Thoracic aorta (tissue), 2 donors: ENCODE data around the gene MAPKAPK2. TPM values are rescaled to one million over a fixed set of nuclear protein-coding genes. Genes with fewer than 3 reads are reported as not detected.

Experiments used
- ATAC-seq: fragments of 150-250 bp; one replicate; pipeline ENCODE4 v1.8.0; 2017; ENCODE audit warnings: low read depth; ENCODE audit not compliant: insufficient number of reproducible peaks, low FRiP score
- DNase-seq: peaks from one replicate; pipeline ENCODE4 v3.0.0-alpha.2; 2020; ENCODE audit warnings: low spot score
- H3K27ac ChIP-seq, 2 donors: fragments of 200-600 bp; sonication (generic); 1 replicate in 1 of 2; 2 replicates in 1 of 2; pipeline ENCODE4 v1.5.1; 2016; ENCODE audit warnings: mild to moderate bottlenecking in 2 of 2, moderate library complexity in 2 of 2
- H3K27me3 ChIP-seq: fragments of 200-600 bp; sonication (generic); replicated peaks from 2 replicates; pipeline ENCODE4 v1.6.0; 2016; ENCODE audit warnings: mild to moderate bottlenecking; ENCODE audit not compliant: insufficient read depth
- H3K36me3 ChIP-seq: fragments of 200-600 bp; sonication (generic); one replicate; pipeline ENCODE4 v1.5.1; 2016
- H3K4me1 ChIP-seq, 2 donors: fragments of 200-600 bp; sonication (generic); 1 replicate in 1 of 2; 2 replicates in 1 of 2; pipeline versions ENCODE4 v1.5.1 to v1.6.0; 2016; ENCODE audit warnings: low read depth in 2 of 2, mild to moderate bottlenecking in 1 of 2; ENCODE audit not compliant: control insufficient read depth in 1 of 2
- H3K4me3 ChIP-seq: fragments of 200-600 bp; sonication (generic); 2 replicates; pipeline ENCODE4 v1.5.1; 2016; ENCODE audit warnings: mild to moderate bottlenecking
- H3K9me3 ChIP-seq: fragments of 200-600 bp; sonication (generic); 2 replicates; pipeline ENCODE4 v1.5.1; 2016
- total RNA-seq, 2 donors: library from RNA; depleted of rRNA; stranded (reverse); fragments of >200 nt; gene quantifications; one replicate each; pipeline versions ENCODE4 v1.1.0 to v1.2.3, GENCODE V29; 2016
- TF ChIP-seq, protein P1 (sequence below): fragments of 200-600 bp; sonication (generic); IDR thresholded peaks from one replicate; pipeline ENCODE4 v1.5.1; 2019; ENCODE audit warnings: antibody characterized with exemption

The MAPKAPK2 gene
- total RNA-seq, 2 donors from 2014 or later = 80.7 to 89.2 TPM

DNA sequence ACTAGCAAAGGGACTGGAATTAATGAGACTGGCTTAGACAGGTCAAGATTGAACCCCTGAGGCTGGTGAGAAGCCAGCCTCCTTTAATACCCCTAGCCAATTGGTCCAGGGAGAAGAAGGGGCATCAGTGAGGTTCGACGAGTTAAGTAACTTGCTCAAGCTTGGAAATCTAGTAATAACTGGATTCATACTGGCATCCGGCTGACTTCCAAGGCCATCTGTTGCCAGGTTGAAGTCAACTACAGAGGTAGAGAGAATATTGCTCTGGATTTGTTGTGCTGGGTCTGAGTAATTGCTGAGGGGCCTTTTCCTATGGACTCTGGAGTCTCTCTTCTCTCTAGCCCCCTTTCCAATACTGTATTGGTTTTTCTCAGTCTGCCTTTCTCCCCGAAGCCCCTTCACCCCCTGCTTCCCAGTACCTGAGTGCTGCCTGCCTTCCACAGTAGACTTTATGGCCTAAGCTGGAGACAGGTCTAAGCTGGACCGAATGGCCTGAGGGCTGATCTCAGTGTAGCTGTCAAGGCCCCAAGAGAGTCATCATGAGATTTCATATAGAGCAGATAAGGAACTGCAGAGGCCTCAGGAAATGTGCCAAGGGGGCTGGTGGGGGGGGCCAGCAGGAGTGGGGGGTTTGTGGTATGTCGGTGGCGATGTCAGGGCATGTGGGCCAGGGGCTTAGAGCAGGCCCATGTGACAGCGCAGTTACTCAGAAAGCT is 43.4 kb downstream of the MAPKAPK2 start:
- Histone ChIP-seq H3K27me3 (no peaks in the 10 kb centered on the region), H3K27ac (no peak overlapping the region), H3K36me3 (peaks cover 39% of the 10 kb centered on the region), H3K9me3 (no peaks in the 10 kb centered on the region), H3K4me3 (no peak overlapping the region), H3K4me1 (peaks cover 28 to 53% of the 10 kb centered on the region in 2 donors)
- TF ChIP-seq, protein P1, sequence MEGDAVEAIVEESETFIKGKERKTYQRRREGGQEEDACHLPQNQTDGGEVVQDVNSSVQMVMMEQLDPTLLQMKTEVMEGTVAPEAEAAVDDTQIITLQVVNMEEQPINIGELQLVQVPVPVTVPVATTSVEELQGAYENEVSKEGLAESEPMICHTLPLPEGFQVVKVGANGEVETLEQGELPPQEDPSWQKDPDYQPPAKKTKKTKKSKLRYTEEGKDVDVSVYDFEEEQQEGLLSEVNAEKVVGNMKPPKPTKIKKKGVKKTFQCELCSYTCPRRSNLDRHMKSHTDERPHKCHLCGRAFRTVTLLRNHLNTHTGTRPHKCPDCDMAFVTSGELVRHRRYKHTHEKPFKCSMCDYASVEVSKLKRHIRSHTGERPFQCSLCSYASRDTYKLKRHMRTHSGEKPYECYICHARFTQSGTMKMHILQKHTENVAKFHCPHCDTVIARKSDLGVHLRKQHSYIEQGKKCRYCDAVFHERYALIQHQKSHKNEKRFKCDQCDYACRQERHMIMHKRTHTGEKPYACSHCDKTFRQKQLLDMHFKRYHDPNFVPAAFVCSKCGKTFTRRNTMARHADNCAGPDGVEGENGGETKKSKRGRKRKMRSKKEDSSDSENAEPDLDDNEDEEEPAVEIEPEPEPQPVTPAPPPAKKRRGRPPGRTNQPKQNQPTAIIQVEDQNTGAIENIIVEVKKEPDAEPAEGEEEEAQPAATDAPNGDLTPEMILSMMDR = no peak
- ATAC-seq = no peak
- DNase-seq = no peak

- H3K27me3 ChIP-seq = no peaks in the 10 kb centered on the region
- H3K27ac ChIP-seq = no peak overlapping the region
- no peak for DNase-seq
- peaks cover 23 to 48% of the 10 kb centered on the region in 2 donors for H3K4me1 ChIP-seq
- H3K4me3 ChIP-seq = no peak overlapping the region
- peaks cover 42% of the 10 kb centered on the region for H3K36me3 ChIP-seq
- ATAC-seq = no peak
- TF ChIP-seq, protein P1 = no peak
- H3K9me3 ChIP-seq = no peaks in the 10 kb centered on the region
Measured at GRCh38 chr1:206728697-206728987, 43.9 kb downstream of the MAPKAPK2 start.

DNA sequence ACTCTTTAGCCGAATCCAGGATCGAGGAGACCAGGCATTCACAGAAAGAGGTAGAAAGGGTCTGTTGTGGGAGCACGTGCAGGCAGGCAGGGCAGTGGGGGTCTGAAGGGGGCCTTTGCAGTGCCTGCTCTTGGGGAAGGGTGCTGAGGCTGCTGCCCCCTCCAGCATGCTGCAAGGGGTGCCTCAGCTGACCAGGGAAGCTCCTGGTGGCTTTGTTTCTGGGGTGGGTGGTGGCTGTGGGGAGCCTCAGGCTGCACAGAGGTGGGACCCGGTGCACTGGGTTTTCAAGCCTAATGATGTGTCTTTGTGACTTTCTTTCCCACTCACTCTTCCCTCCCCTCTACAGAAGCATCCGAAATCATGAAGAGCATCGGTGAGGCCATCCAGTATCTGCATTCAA is 44.3 kb downstream of the MAPKAPK2 start:
- Histone ChIP-seq H3K27me3 (no peaks in the 10 kb centered on the region), H3K36me3 (peaks cover 46% of the 10 kb centered on the region), H3K4me1 (peaks cover 19 to 44% of the 10 kb centered on the region in 2 donors), H3K9me3 (no peaks in the 10 kb centered on the region), H3K4me3 (no peak overlapping the region), H3K27ac (no peak overlapping the region)
- ATAC-seq (no peak), DNase-seq (no peak)
- TF ChIP-seq, protein P1 = no peak

DNA sequence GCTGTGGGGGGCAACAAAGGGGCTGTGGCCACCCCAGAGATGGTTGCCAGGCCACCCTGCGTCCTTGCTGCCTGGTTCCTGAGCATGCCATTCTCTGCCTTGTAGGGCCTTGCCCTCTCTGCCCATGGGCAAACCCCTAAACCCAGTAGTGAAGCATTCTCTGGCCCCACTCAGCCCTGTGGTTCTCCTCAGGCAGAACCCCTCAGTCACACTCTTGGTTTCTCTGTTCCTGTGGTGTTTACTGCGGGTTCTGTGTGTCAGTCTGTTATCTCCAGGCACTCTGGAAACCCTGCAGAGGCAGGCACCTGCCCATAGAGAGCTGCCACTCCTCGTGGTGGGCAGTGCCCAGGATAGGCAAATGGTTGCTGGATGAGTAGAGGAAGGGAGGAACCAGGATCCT is 44.8 kb downstream of the MAPKAPK2 start:
- ATAC-seq = no peak
- Histone ChIP-seq H3K9me3 (no peaks in the 10 kb centered on the region), H3K4me3 (no peak overlapping the region), H3K36me3 (peaks cover 51% of the 10 kb centered on the region), H3K27me3 (no peaks in the 10 kb centered on the region), H3K27ac (no peak overlapping the region), H3K4me1 (peaks cover 14 to 40% of the 10 kb centered on the region in 2 donors)
- TF ChIP-seq, protein P1 = no peak
- no peak for DNase-seq

DNA sequence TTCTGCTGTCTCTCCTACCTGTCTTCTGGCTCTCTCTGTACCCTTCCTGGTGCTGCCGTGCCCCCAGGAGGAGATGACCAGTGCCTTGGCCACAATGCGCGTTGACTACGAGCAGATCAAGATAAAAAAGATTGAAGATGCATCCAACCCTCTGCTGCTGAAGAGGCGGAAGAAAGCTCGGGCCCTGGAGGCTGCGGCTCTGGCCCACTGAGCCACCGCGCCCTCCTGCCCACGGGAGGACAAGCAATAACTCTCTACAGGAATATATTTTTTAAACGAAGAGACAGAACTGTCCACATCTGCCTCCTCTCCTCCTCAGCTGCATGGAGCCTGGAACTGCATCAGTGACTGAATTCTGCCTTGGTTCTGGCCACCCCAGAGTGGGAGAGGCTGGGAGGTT is 47.8 kb downstream of the MAPKAPK2 start:
- ATAC-seq (no peak), DNase-seq (no peak)
- no peak overlapping the region for H3K4me3 ChIP-seq
- H3K27me3 ChIP-seq = no peaks in the 10 kb centered on the region
- H3K36me3 ChIP-seq = peaks cover 51% of the 10 kb centered on the region
- TF ChIP-seq, protein P1 = no peak
- H3K4me1 ChIP-seq = peaks cover 4 to 11% of the 10 kb centered on the region in 2 donors
- H3K9me3 ChIP-seq = no peaks in the 10 kb centered on the region
- H3K27ac ChIP-seq = no peak overlapping the region
